Vagina (tissue), 2 donors: ENCODE results near the gene EFNA4. TPM values are rescaled to one million over a fixed set of nuclear protein-coding genes. Genes with fewer than 3 reads are reported as not detected.
A peak's percentile ranks its signal among the peaks of the same experiment; 100 is the strongest.

Experiments
- DNase-seq, 2 donors: peaks; one replicate each; pipeline ENCODE4 v3.0.0-alpha.2; 2017; ENCODE audit errors: extremely low spot score in 2 of 2
- H3K27ac ChIP-seq: fragments of 200-600 bp; sonication (generic); one replicate; pipeline ENCODE4 v1.5.1; 2019
- H3K27me3 ChIP-seq: fragments of 200-600 bp; sonication (generic); one replicate; pipeline ENCODE4 v1.5.1; 2019
- H3K36me3 ChIP-seq, 2 donors: fragments of 200-600 bp; sonication (generic); one replicate each; pipeline ENCODE4 v1.5.1; 2017 to 2019
- H3K4me1 ChIP-seq: fragments of 200-600 bp; sonication (generic); one replicate; pipeline ENCODE4 v1.5.1; 2019
- H3K4me3 ChIP-seq, 2 donors: fragments of 200-600 bp; sonication (generic); 1 replicate in 1 of 2; 2 replicates in 1 of 2; pipeline ENCODE4 v1.5.1; 2016 to 2019
- H3K9me3 ChIP-seq: fragments of 200-600 bp; sonication (generic); one replicate; pipeline ENCODE4 v1.5.1; 2019
- CTCF ChIP-seq, 3 experiments: fragments of 450-650 bp in 2 of 3; fragments of 200-600 bp in 1 of 3; sonication (generic) in 1 of 3; IDR thresholded peaks; one replicate each; pipeline ENCODE4 v1.5.1; 2017 to 2019; ENCODE audit warnings: antibody characterized with exemption in 3 of 3, mild to moderate bottlenecking in 2 of 3, moderate library complexity in 2 of 3
- POLR2A ChIP-seq, 2 donors: fragments of 450-650 bp; IDR thresholded peaks; one replicate each; pipeline ENCODE4 v1.6.1; 2017; ENCODE audit warnings: antibody characterized with exemption in 2 of 2, mild to moderate bottlenecking in 2 of 2, moderate library complexity in 2 of 2
- POLR2AphosphoS5 ChIP-seq, 2 donors: sonication (generic); formaldehyde crosslinking; IDR thresholded peaks; one replicate each; pipeline ENCODE4 v1.9.0; 2017; ENCODE audit warnings: antibody characterized with exemption in 2 of 2, mild to moderate bottlenecking in 2 of 2, low read depth in 1 of 2; ENCODE audit not compliant: insufficient read depth in 1 of 2
- intact Hi-C: fragments of 100-400 bp; cut with DNase I; formaldehyde crosslinking; loops from one replicate; pipeline ENCODE4 v1.15.1; 2023
- total RNA-seq: library from RNA; depleted of rRNA; stranded (reverse); fragments of >200 nt; gene quantifications from one replicate; pipeline ENCODE4 v1.2.3, GENCODE V29; 2016

The EFNA4 gene
- total RNA-seq, 1 donor from 2014 or later = 13.8 TPM

- DNase-seq = peak in 1 of 2 donors; percentile 97
- H3K36me3 ChIP-seq = peaks cover 0 to 12% of the 10 kb centered on the region in 2 donors
- no peaks in the 10 kb centered on the region for H3K9me3 ChIP-seq
- H3K4me3 ChIP-seq = peak overlapping the region; percentile 34 to 54
- TF ChIP-seq POLR2A (IDR thresholded peaks at IDR 0.05) (peak in 1 of 2 donors; percentile 16), POLR2AphosphoS5 (IDR thresholded peaks at IDR 0.05; ENCODE audit: insufficient read depth in 1 of 2, low read depth in 1 of 2) (peak; percentile 74 to 99), CTCF (IDR thresholded peaks at IDR 0.05) (peak; percentile 95 to 98 (median 98))
- H3K27ac ChIP-seq = peak overlapping the region; percentile 99
- H3K27me3 ChIP-seq = no peaks in the 10 kb centered on the region
- peaks cover 66% of the 10 kb centered on the region for H3K4me1 ChIP-seq
- intact Hi-C loops = loop anchor here (2.0 to 5.0 kb wide), 2 partner anchors 16 to 55 kb away; partner anchors contain the start of gene PYGO2
These were observed 46.2 kb upstream of the EFNA4 start for GRCh38 chr1:155017041-155017945.

- no peak for DNase-seq
- intact Hi-C loops = loop anchor here (2.0 to 5.0 kb wide), 2 partner anchors 17 to 56 kb away; partner anchors contain the start of gene PYGO2
- no peak for TF ChIP-seq POLR2AphosphoS5 (IDR thresholded peaks at IDR 0.05; ENCODE audit: insufficient read depth in 1 of 2, low read depth in 1 of 2)
- TF ChIP-seq CTCF (IDR thresholded peaks at IDR 0.05) = no peak
- no peak for TF ChIP-seq POLR2A (IDR thresholded peaks at IDR 0.05)
- Histone ChIP-seq H3K27ac (peak overlapping the region; percentile 99), H3K9me3 (no peaks in the 10 kb centered on the region), H3K4me1 (peaks cover 59% of the 10 kb centered on the region), H3K4me3 (peak overlapping the region; percentile 34 to 54), H3K36me3 (peaks cover 0 to 12% of the 10 kb centered on the region in 2 donors), H3K27me3 (no peaks in the 10 kb centered on the region)
These were observed 45.6 kb upstream of the EFNA4 start for GRCh38 chr1:155017946-155018316.

GRCh38 chr1:155018617-155019348, 44.8 kb upstream of the EFNA4 start:
- H3K36me3 ChIP-seq = peaks cover 0 to 12% of the 10 kb centered on the region in 2 donors
- H3K4me3 ChIP-seq = no peak overlapping the region
- peaks cover 52% of the 10 kb centered on the region for H3K4me1 ChIP-seq
- peak overlapping the region; percentile 99 for H3K27ac ChIP-seq
- no peak for TF ChIP-seq POLR2AphosphoS5 (IDR thresholded peaks at IDR 0.05; ENCODE audit: insufficient read depth in 1 of 2, low read depth in 1 of 2)
- no peak for TF ChIP-seq POLR2A (IDR thresholded peaks at IDR 0.05)
- no peak for TF ChIP-seq CTCF (IDR thresholded peaks at IDR 0.05)
- H3K9me3 ChIP-seq = no peaks in the 10 kb centered on the region
- intact Hi-C loops = loop anchor here (5.0 kb wide), 1 partner anchor 56 kb away; the partner anchor contains the start of gene PYGO2
- no peak for DNase-seq
- no peaks in the 10 kb centered on the region for H3K27me3 ChIP-seq

- intact Hi-C loops = loop anchor here (5.0 kb wide), 1 partner anchor 57 kb away; the partner anchor contains the start of gene PYGO2
- Histone ChIP-seq H3K27ac (peak overlapping the region; percentile 99), H3K36me3 (peaks cover 0 to 7% of the 10 kb centered on the region in 2 donors), H3K4me1 (peaks cover 52% of the 10 kb centered on the region), H3K9me3 (no peaks in the 10 kb centered on the region), H3K4me3 (no peak overlapping the region), H3K27me3 (no peaks in the 10 kb centered on the region)
- no peak for TF ChIP-seq POLR2A (IDR thresholded peaks at IDR 0.05)
- TF ChIP-seq CTCF (IDR thresholded peaks at IDR 0.05) = no peak
- TF ChIP-seq POLR2AphosphoS5 (IDR thresholded peaks at IDR 0.05; ENCODE audit: insufficient read depth in 1 of 2, low read depth in 1 of 2) = no peak
- no peak for DNase-seq
These were observed 43.9 kb upstream of the EFNA4 start for GRCh38 chr1:155019377-155020245.
